Measurements from ENCODE around the gene PSME1. TPM values are rescaled to one million over a fixed set of nuclear protein-coding genes. Genes with fewer than 3 reads are reported as not detected.
A peak's percentile ranks its signal among the peaks of the same experiment; 100 is the strongest.

Gene PSME1
- total and polyA plus RNA-seq, 2 of the 13 experiments (the other 11 are each of a cell fraction or from before 2014, with no cell fraction given) = 159 to 608 TPM

DNA sequence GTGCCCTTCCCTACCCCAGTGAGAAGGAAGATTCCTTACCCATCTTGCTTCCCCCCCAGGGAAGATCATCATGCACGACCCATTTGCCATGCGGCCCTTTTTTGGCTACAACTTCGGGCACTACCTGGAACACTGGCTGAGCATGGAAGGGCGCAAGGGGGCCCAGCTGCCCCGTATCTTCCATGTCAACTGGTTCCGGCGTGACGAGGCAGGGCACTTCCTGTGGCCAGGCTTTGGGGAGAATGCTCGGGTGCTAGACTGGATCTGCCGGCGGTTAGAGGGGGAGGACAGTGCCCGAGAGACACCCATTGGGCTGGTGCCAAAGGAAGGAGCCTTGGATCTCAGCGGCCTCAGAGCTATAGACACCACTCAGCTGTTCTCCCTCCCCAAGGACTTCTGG is 32.5 kb upstream of the PSME1 start:
- Histone ChIP-seq H4K20me1 (ENCODE audit: insufficient read depth, low read length) (no peaks in the 10 kb centered on the region), H3K4me3 (replicated peaks in 1 of 3; ENCODE audit: insufficient read depth in 1 of 3, low read depth in 2 of 3, low read length in 3 of 3) (no peak overlapping the region), H2AFZ (ENCODE audit: low read length) (no peak overlapping the region), H3K4me1 (ENCODE audit: insufficient read depth, low read length) (peaks cover 53% of the 10 kb centered on the region), H3K9me3 (ENCODE audit: low read length) (no peaks in the 10 kb centered on the region; the same call in 1 of the 2 replicates), H3K9ac (ENCODE audit: insufficient read depth, low read depth, low read length) (no peak overlapping the region), H3K79me2 (ENCODE audit: insufficient read depth, low read length) (peaks cover 4% of the 10 kb centered on the region), H3K27ac (ENCODE audit: extremely low read length, insufficient read depth, low read length) (no peak overlapping the region), H3K27me3 (ENCODE audit: control insufficient read depth in 1 of 2, insufficient read depth in 2 of 2, low read length in 2 of 2) (no peaks in the 10 kb centered on the region), H3K36me3 (replicated peaks in 1 of 2; ENCODE audit: control insufficient read depth in 1 of 2, insufficient read depth in 2 of 2, low read length in 2 of 2) (peaks cover 34 to 50% of the 10 kb centered on the region in 2 experiments), H3K4me2 (ENCODE audit: low read depth, low read length) (no peak overlapping the region)
- ATAC-seq (no peak), DNase-seq (ENCODE audit: low spot score) (no peak), FAIRE-seq (no peak)
- ChIA-PET POLR2A (interaction anchor here (0.8 to 11.8 kb wide), 8 partner anchors 8 to 97 kb away, joined by 3 to 594 read pairs (median 14); partner anchors contain the start of genes DCAF11, EMC9, IRF9 and NRL), CTCF (ENCODE audit: low intra/inter-chr PET ratio, low total read pairs) (no interaction called here)
- in situ Hi-C loops (cut with HindIII; ENCODE audit: extremely low pct_ligation_motif_present, low pct_unique_long_range_greater_than_20kb) = loop anchor here (25.0 kb wide), 1 partner anchor 1516 kb away; the partner anchor contains the start of genes ABHD4 and DAD1
- no TSS peak for BruUV-seq (replicated peaks)
- intact Hi-C loops (cut with micrococcal nuclease; ENCODE audit: unreplicated experiment) = no loop called here
- WGBS (ENCODE audit: low lambda C conversion rate) = 97% methylated on average over 13 of the region's 13 CpGs
- TF ChIP-seq ATF7 (IDR thresholded peaks at IDR 0.05) = no peak
- TF ChIP-seq ATF7 (CRISPR knock-in tag; IDR thresholded peaks at IDR 0.05) = 0 out of 2 replicates have a peak, but pooled peaks have one; percentile 45
- TF ChIP-seq ZNF678 (CRISPR knock-in tag; IDR thresholded peaks at IDR 0.05) = no peak
- peak; percentile 80 for TF ChIP-seq RBM22 (optimal IDR thresholded peaks at IDR 0.05; ENCODE audit: low read length)
- TF ChIP-seq, protein P1, sequence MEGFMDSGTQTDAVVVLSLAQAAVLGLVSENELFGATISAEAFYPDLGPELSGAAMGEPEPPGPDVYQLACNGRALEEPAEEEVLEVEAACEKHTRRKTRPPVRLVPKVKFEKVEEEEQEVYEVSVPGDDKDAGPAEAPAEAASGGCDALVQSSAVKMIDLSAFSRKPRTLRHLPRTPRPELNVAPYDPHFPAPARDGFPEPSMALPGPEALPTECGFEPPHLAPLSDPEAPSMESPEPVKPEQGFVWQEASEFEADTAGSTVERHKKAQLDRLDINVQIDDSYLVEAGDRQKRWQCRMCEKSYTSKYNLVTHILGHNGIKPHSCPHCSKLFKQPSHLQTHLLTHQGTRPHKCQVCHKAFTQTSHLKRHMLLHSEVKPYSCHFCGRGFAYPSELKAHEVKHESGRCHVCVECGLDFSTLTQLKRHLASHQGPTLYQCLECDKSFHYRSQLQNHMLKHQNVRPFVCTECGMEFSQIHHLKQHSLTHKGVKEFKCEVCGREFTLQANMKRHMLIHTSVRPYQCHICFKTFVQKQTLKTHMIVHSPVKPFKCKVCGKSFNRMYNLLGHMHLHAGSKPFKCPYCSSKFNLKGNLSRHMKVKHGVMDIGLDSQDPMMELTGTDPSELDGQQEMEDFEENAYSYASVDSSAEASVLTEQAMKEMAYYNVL (CRISPR knock-in tag; IDR thresholded peaks at IDR 0.05; ENCODE audit: borderline replicate concordance) = 0 out of 2 replicates have a peak, but pooled peaks have one; percentile 19
- TF ChIP-seq, protein P2, sequence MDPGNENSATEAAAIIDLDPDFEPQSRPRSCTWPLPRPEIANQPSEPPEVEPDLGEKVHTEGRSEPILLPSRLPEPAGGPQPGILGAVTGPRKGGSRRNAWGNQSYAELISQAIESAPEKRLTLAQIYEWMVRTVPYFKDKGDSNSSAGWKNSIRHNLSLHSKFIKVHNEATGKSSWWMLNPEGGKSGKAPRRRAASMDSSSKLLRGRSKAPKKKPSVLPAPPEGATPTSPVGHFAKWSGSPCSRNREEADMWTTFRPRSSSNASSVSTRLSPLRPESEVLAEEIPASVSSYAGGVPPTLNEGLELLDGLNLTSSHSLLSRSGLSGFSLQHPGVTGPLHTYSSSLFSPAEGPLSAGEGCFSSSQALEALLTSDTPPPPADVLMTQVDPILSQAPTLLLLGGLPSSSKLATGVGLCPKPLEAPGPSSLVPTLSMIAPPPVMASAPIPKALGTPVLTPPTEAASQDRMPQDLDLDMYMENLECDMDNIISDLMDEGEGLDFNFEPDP (CRISPR knock-in tag; conservative IDR thresholded peaks at IDR 0.05) = no peak
- TF ChIP-seq, protein P3, sequence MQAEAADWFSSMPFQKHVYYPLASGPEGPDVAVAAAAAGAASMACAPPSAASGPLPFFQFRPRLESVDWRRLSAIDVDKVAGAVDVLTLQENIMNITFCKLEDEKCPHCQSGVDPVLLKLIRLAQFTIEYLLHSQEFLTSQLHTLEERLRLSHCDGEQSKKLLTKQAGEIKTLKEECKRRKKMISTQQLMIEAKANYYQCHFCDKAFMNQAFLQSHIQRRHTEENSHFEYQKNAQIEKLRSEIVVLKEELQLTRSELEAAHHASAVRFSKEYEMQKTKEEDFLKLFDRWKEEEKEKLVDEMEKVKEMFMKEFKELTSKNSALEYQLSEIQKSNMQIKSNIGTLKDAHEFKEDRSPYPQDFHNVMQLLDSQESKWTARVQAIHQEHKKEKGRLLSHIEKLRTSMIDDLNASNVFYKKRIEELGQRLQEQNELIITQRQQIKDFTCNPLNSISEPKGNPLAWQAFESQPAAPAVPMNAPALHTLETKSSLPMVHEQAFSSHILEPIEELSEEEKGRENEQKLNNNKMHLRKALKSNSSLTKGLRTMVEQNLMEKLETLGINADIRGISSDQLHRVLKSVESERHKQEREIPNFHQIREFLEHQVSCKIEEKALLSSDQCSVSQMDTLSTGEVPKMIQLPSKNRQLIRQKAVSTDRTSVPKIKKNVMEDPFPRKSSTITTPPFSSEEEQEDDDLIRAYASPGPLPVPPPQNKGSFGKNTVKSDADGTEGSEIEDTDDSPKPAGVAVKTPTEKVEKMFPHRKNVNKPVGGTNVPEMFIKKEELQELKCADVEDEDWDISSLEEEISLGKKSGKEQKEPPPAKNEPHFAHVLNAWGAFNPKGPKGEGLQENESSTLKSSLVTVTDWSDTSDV (CRISPR knock-in tag; IDR thresholded peaks at IDR 0.05) = peak; percentile 69; the same call in 1 of the 2 replicates
- 0 out of 2 replicates have a peak, but pooled peaks have one; percentile 34 for TF ChIP-seq ZNF776 (CRISPR knock-in tag; IDR thresholded peaks at IDR 0.05)
- TF ChIP-seq, protein P4, sequence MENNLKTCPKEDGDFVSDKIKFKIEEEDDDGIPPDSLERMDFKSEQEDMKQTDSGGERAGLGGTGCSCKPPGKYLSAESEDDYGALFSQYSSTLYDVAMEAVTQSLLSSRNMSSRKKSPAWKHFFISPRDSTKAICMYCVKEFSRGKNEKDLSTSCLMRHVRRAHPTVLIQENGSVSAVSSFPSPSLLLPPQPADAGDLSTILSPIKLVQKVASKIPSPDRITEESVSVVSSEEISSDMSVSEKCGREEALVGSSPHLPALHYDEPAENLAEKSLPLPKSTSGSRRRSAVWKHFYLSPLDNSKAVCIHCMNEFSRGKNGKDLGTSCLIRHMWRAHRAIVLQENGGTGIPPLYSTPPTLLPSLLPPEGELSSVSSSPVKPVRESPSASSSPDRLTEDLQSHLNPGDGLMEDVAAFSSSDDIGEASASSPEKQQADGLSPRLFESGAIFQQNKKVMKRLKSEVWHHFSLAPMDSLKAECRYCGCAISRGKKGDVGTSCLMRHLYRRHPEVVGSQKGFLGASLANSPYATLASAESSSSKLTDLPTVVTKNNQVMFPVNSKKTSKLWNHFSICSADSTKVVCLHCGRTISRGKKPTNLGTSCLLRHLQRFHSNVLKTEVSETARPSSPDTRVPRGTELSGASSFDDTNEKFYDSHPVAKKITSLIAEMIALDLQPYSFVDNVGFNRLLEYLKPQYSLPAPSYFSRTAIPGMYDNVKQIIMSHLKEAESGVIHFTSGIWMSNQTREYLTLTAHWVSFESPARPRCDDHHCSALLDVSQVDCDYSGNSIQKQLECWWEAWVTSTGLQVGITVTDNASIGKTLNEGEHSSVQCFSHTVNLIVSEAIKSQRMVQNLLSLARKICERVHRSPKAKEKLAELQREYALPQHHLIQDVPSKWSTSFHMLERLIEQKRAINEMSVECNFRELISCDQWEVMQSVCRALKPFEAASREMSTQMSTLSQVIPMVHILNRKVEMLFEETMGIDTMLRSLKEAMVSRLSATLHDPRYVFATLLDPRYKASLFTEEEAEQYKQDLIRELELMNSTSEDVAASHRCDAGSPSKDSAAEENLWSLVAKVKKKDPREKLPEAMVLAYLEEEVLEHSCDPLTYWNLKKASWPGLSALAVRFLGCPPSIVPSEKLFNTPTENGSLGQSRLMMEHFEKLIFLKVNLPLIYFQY (CRISPR knock-in tag; IDR thresholded peaks at IDR 0.05; ENCODE audit: borderline replicate concordance) = no peak
- TF ChIP-seq ZNF33A (CRISPR knock-in tag; IDR thresholded peaks at IDR 0.05; ENCODE audit: borderline replicate concordance) = no peak
- 0 out of 2 replicates have a peak, but pooled peaks have one; percentile 34 for TF ChIP-seq RXRA (CRISPR knock-in tag; IDR thresholded peaks at IDR 0.05)
- TF ChIP-seq, protein P5, sequence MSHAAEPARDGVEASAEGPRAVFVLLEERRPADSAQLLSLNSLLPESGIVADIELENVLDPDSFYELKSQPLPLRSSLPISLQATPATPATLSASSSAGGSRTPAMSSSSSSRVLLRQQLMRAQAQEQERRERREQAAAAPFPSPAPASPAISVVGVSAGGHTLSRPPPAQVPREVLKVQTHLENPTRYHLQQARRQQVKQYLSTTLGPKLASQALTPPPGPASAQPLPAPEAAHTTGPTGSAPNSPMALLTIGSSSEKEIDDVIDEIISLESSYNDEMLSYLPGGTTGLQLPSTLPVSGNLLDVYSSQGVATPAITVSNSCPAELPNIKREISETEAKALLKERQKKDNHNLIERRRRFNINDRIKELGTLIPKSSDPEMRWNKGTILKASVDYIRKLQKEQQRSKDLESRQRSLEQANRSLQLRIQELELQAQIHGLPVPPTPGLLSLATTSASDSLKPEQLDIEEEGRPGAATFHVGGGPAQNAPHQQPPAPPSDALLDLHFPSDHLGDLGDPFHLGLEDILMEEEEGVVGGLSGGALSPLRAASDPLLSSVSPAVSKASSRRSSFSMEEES (CRISPR knock-in tag; IDR thresholded peaks at IDR 0.05) = no peak

All from HepG2 (cell line).